Measurements from ENCODE around the gene REC114.

GRCh38 chr15:73474785-73475184 lies 31.8 kb downstream of the REC114 start:
- TF ChIP-seq EZH2phosphoT487 (IDR thresholded peaks at IDR 0.05; ENCODE audit: low read depth, severe bottlenecking, unreplicated experiment), result no peak
- TF ChIP-seq, protein P1, sequence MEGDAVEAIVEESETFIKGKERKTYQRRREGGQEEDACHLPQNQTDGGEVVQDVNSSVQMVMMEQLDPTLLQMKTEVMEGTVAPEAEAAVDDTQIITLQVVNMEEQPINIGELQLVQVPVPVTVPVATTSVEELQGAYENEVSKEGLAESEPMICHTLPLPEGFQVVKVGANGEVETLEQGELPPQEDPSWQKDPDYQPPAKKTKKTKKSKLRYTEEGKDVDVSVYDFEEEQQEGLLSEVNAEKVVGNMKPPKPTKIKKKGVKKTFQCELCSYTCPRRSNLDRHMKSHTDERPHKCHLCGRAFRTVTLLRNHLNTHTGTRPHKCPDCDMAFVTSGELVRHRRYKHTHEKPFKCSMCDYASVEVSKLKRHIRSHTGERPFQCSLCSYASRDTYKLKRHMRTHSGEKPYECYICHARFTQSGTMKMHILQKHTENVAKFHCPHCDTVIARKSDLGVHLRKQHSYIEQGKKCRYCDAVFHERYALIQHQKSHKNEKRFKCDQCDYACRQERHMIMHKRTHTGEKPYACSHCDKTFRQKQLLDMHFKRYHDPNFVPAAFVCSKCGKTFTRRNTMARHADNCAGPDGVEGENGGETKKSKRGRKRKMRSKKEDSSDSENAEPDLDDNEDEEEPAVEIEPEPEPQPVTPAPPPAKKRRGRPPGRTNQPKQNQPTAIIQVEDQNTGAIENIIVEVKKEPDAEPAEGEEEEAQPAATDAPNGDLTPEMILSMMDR (IDR thresholded peaks at IDR 0.05; ENCODE audit: poor library complexity), result no peak
